NB4 (cell line): Measurements from ENCODE around the gene BOD1.

Experiments used
- DNase-seq: peaks from one replicate; pipeline ENCODE4 v3.0.0; 2010; ENCODE audit warnings: low read depth
- H3K4me3 ChIP-seq: one replicate; pipeline ENCODE4 v1.5.1; 2011; ENCODE audit warnings: mild to moderate bottlenecking, low read depth, low read length, moderate library complexity
- MYC ChIP-seq: IDR thresholded peaks from 2 replicates; pipeline ENCODE4 v1.6.1; 2011; ENCODE audit warnings: low read depth, low read length
- POLR2A ChIP-seq: IDR thresholded peaks from 2 replicates; pipeline ENCODE4 v1.6.1; 2011; ENCODE audit warnings: mild to moderate bottlenecking; ENCODE audit not compliant: insufficient read length; ENCODE audit errors: extremely low read depth
- TF ChIP-seq, protein P1 (sequence below): IDR thresholded peaks from one replicate; pipeline ENCODE4 v1.5.1; 2012; ENCODE audit warnings: low read depth, low read length
- TF ChIP-seq, protein P2 (sequence below): IDR thresholded peaks from 2 replicates; pipeline ENCODE4 v1.6.1; 2011; ENCODE audit warnings: low read depth, low read length

The BOD1 gene

DNA sequence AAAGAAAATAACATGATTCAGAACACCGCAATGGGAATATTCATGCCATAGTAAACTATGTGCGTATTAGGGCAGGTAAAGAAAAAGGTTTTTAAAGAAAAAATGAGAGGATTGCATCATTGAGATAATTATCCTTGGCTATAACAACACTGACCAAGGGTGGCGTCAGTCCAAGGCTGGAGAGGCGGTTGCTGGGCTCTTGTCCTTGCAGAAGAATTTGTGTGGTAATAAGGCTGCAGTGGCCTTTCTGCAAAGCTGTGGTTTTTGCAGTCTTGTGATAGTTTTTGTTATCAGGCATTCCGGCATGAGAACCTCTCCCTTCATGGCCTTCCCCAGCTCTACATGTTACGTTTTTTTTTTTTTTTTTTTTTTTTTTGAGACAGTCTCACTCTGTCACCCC, 14.0 kb downstream of the BOD1 start:
- DNase-seq, result peak; percentile 16
- H3K4me3 ChIP-seq, result no peak overlapping the region
- TF ChIP-seq MYC (no peak), POLR2A (no peak)
- TF ChIP-seq, protein P1, sequence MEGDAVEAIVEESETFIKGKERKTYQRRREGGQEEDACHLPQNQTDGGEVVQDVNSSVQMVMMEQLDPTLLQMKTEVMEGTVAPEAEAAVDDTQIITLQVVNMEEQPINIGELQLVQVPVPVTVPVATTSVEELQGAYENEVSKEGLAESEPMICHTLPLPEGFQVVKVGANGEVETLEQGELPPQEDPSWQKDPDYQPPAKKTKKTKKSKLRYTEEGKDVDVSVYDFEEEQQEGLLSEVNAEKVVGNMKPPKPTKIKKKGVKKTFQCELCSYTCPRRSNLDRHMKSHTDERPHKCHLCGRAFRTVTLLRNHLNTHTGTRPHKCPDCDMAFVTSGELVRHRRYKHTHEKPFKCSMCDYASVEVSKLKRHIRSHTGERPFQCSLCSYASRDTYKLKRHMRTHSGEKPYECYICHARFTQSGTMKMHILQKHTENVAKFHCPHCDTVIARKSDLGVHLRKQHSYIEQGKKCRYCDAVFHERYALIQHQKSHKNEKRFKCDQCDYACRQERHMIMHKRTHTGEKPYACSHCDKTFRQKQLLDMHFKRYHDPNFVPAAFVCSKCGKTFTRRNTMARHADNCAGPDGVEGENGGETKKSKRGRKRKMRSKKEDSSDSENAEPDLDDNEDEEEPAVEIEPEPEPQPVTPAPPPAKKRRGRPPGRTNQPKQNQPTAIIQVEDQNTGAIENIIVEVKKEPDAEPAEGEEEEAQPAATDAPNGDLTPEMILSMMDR, result no peak
- TF ChIP-seq, protein P2, sequence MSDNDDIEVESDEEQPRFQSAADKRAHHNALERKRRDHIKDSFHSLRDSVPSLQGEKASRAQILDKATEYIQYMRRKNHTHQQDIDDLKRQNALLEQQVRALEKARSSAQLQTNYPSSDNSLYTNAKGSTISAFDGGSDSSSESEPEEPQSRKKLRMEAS, result no peak

DNA sequence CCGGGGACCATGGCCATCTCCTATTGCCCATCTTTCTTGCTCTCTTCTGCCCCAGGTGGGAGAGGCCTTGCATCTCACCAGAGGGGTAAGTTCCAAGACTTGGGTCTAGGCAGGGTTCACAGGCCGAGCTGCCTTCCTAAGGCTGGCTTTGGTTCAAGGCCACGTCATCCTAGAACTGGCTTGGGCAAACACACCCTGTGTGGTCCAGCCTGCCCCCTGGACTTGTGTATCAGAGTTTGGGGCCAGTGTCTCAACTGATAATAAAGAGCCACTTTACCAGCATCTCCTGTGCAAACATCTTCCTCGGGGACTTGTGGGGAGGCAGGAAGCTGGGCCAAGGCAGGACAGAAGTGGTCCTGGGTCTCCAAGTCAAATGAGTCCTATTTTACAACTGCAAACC, 17.8 kb downstream of the BOD1 start:
- DNase-seq, result no peak
- no peak overlapping the region for H3K4me3 ChIP-seq
- TF ChIP-seq MYC (no peak), POLR2A (no peak)
- TF ChIP-seq, protein P2, result no peak
- TF ChIP-seq, protein P1, result no peak

DNA sequence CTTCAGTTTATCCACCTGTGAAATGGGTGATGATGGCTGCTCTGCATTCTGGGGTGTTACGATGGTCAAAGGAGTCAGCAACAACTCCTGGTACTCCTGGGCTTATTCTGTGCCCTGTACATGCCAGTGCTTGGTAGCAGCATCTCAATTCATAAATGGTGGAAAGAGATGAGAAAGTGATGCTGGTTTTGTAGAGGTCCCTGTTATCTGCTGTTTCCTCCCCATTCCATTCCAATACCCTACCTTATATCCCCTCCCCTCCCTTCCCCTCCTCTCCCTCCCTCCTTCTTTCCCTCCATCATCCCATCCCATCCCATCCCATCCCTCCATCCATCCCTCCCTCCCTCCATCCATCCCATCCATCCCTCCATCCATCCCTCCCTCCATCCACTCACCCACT, 19.1 kb downstream of the BOD1 start:
- DNase-seq, result no peak
- no peak overlapping the region for H3K4me3 ChIP-seq
- TF ChIP-seq MYC (no peak), POLR2A (no peak)
- TF ChIP-seq, protein P1, result no peak
- TF ChIP-seq, protein P2, result no peak

DNA sequence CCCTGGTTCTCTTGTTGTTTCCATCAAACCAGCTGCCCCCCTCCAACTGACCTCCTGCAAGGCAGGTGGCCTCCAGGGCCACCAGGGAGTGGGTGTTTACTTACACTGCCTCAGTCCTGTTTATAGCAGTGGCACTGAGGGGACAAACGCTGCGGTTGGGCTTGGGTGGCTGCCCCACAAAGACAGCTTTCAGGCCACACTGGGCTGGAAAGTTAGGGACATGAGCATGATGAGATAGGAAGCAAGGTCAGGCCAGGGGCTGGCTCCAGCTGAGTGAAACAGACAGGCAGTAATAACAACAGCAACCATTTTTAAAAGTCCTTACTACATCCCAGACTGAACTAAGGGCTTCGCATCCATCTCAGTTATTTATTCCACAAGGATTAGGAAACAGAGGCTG, 20.6 kb downstream of the BOD1 start:
- DNase-seq, result no peak
- TF ChIP-seq, protein P2, result no peak
- TF ChIP-seq POLR2A, result no peak
- TF ChIP-seq MYC, result no peak
- TF ChIP-seq, protein P1, result no peak
- H3K4me3 ChIP-seq, result no peak overlapping the region

DNA sequence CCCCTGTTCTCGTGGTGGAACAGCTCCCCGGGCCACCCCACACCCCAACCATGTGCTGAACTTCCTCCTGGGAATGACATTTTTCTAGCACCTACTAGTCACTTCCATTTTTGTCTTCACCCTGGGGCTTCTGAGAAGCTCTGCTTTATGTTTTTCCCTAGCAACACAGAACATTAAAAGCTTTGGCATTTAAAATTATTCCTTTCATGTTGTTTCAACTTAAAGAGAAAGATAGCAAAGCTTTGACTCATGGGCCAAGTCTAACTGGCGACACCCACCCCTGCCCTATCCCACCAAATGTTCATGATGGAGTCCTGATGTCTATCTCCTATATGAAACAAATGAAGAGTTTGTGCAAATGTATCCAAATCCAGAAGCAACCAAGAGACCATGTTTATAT, 22.4 kb downstream of the BOD1 start:
- DNase-seq, result no peak
- H3K4me3 ChIP-seq, result no peak overlapping the region
- no peak for TF ChIP-seq MYC
- TF ChIP-seq POLR2A, result no peak
- TF ChIP-seq, protein P1, result no peak
- TF ChIP-seq, protein P2, result no peak

DNA sequence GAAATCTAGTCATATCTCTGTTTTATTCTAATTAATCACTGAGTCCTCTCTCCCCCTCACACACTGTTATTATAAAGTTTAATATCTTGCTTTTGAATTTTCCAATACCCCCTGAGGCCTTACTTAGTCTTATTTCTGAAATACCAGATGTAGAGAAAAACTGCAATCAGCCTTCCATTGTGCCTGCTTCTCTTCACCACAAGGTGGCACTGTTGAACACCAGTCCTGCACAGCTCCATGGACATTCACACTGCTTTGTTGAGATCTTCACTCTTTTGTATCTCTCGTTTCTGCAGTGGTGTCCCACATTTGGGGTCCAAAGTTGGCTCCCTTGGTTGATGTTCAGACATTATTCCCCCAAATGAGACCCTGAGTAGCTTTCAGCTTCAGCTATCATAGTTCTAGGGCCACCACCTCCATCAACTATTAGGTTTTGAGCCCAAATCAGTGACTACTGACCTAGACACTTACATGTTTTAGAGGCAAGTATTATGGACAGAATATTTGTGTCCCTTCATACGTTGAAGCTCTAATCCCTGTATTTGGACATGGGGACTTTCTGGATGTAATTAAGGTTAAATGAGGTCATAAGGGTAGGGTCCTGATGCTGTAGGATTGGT, 24.3 kb downstream of the BOD1 start:
- H3K4me3 ChIP-seq, result no peak overlapping the region
- peak; percentile 55 for DNase-seq
- TF ChIP-seq, protein P2, result no peak
- TF ChIP-seq MYC, result no peak
- TF ChIP-seq, protein P1, result peak; percentile 83
